Effector memory CD8-positive, alpha-beta T cell (primary cell): ENCODE data around the gene CHRNA4.

Experiments
- ATAC-seq: fragments of 150-1000 bp; cut with Tn5 transposase; replicated peaks from 2 replicates; pipeline ENCODE4 v1.10.0; 2021; ENCODE audit warnings: mild to moderate bottlenecking, moderate library complexity
- DNase-seq, 3 experiments: peaks; one replicate each; pipeline ENCODE4 v3.0.0; 2021
- H3K27ac Mint-ChIP-seq, 2 donors: one replicate each; pipeline ENCODE4 v1.8.0; 2022; ENCODE audit warnings: mild to moderate bottlenecking in 2 of 2, mixed read lengths in 2 of 2, moderate library complexity in 2 of 2
- H3K27me3 Mint-ChIP-seq, 2 donors: one replicate each; pipeline ENCODE4 v1.8.0; 2022; ENCODE audit warnings: mixed read lengths in 2 of 2
- H3K36me3 Mint-ChIP-seq: one replicate; pipeline ENCODE4 v1.8.0; 2022; ENCODE audit warnings: mild to moderate bottlenecking, moderate library complexity, mixed read lengths; ENCODE audit not compliant: insufficient read depth
- H3K4me1 Mint-ChIP-seq, 2 donors: one replicate each; pipeline ENCODE4 v1.8.0; 2022; ENCODE audit warnings: low read depth in 2 of 2, mixed read lengths in 2 of 2
- H3K4me3 Mint-ChIP-seq, 2 donors: one replicate each; pipeline ENCODE4 v1.8.0; 2022; ENCODE audit warnings: mild to moderate bottlenecking in 2 of 2, mixed read lengths in 2 of 2, moderate library complexity in 2 of 2
- H3K9me3 Mint-ChIP-seq, 2 donors: one replicate each; pipeline ENCODE4 v1.8.0; 2022; ENCODE audit warnings: mixed read lengths in 2 of 2

Gene CHRNA4

GRCh38 chr20:63320616-63321147, 40.5 kb downstream of the CHRNA4 start:
- ATAC-seq (no peak), DNase-seq (no peak)
- Mint-ChIP-seq H3K27me3 (peaks cover 2 to 32% of the 10 kb centered on the region in 2 donors), H3K9me3 (no peaks in the 10 kb centered on the region), H3K4me1 (no peaks in the 10 kb centered on the region), H3K27ac (no peak overlapping the region), H3K36me3 (peaks cover 3% of the 10 kb centered on the region), H3K4me3 (no peak overlapping the region)

DNA sequence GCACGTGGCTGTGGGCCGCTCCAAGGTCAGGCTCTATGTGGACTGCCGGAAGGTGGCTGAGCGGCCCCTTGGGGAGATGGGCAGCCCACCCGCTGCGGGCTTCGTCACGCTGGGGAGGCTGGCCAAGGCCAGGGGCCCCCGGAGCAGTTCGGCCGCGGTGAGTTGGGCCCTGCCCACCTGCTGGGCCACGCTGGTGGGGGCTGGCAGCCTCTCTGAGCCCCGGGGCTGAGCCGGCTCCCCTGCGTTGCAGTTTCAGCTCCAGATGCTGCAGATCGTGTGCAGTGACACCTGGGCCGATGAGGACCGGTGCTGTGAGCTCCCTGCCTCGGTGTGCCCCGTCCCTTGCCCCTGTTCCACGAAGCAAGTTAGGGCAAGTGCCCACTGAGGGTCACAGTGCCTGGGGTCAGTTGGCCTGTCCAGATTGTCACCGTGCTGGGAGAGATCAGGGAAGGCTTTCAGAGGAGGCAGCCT, 41.1 kb downstream of the CHRNA4 start:
- DNase-seq (no peak), ATAC-seq (no peak)
- Mint-ChIP-seq H3K9me3 (no peaks in the 10 kb centered on the region), H3K27ac (no peak overlapping the region), H3K27me3 (peaks cover 6 to 38% of the 10 kb centered on the region in 2 donors), H3K36me3 (peaks cover 3% of the 10 kb centered on the region), H3K4me1 (no peaks in the 10 kb centered on the region), H3K4me3 (no peak overlapping the region)

DNA sequence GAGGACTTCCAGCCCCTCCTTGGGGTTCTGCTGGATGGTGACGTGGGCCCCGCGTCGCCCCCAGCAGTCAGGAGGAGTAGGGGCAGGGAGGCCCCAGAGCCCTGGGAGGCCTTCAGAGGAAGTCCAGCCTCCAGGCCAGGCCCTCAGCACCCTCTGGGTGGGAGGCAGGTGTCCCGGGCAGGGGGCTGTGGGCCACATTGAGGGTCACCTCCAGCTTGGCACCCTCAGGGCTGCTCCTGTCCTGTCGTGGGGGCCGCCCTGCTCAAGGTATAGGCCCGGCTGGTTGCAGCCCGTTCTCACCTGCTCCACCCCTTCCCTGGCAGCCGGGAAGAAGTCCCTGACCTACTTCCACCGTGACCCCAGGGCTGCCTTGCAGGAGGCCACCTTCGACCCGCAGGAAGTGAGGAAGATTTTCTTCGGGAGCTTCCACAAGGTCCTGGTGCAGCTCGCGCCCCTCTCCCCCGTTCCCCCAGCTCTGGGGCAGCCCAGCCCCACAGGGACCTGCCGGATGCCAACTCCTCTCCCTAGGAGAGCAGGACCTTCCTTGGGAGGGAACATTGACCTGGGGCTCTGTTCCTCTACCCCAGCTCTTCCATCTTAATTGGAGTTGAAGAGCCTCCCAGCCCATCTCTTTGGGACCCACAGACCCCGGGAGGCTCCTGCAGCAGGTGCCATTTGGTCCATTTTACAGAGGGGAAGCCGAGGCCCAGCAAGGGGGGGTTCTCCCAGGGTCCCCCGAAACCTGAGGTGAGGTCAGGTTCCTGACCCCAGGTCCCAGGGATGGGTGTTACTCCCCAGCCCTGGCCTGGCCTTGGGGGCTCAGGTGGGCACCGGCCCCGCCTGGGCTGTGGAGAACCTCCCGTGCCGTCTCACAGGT, 41.7 kb downstream of the CHRNA4 start:
- no peaks in the 10 kb centered on the region for H3K4me1 Mint-ChIP-seq
- peaks cover 3% of the 10 kb centered on the region for H3K36me3 Mint-ChIP-seq
- DNase-seq (no peak), ATAC-seq (no peak)
- H3K4me3 Mint-ChIP-seq, result no peak overlapping the region
- H3K27ac Mint-ChIP-seq, result no peak overlapping the region
- H3K9me3 Mint-ChIP-seq, result no peaks in the 10 kb centered on the region
- peaks cover 6 to 42% of the 10 kb centered on the region in 2 donors for H3K27me3 Mint-ChIP-seq

- peaks cover 3% of the 10 kb centered on the region for H3K36me3 Mint-ChIP-seq
- DNase-seq (no peak), ATAC-seq (no peak)
- H3K9me3 Mint-ChIP-seq, result no peaks in the 10 kb centered on the region
- no peak overlapping the region for H3K27ac Mint-ChIP-seq
- peaks cover 6 to 39% of the 10 kb centered on the region in 2 donors for H3K27me3 Mint-ChIP-seq
- no peaks in the 10 kb centered on the region for H3K4me1 Mint-ChIP-seq
- H3K4me3 Mint-ChIP-seq, result no peak overlapping the region
Observed at GRCh38 chr20:63318391-63319163, 42.6 kb downstream of the CHRNA4 start.

- H3K4me3 Mint-ChIP-seq, result no peak overlapping the region
- H3K36me3 Mint-ChIP-seq, result peaks cover 3% of the 10 kb centered on the region
- H3K4me1 Mint-ChIP-seq, result peaks cover 0 to 3% of the 10 kb centered on the region in 2 donors
- no peaks in the 10 kb centered on the region for H3K9me3 Mint-ChIP-seq
- H3K27me3 Mint-ChIP-seq, result peaks cover 6 to 39% of the 10 kb centered on the region in 2 donors
- DNase-seq, result no peak
- no peak for ATAC-seq
- no peak overlapping the region for H3K27ac Mint-ChIP-seq
Observed at GRCh38 chr20:63317601-63318291, 43.4 kb downstream of the CHRNA4 start.

- peaks cover 0 to 3% of the 10 kb centered on the region in 2 donors for H3K4me1 Mint-ChIP-seq
- DNase-seq, result no peak
- no peaks in the 10 kb centered on the region for H3K9me3 Mint-ChIP-seq
- H3K4me3 Mint-ChIP-seq, result no peak overlapping the region
- H3K27ac Mint-ChIP-seq, result no peak overlapping the region
- H3K36me3 Mint-ChIP-seq, result no peaks in the 10 kb centered on the region
- H3K27me3 Mint-ChIP-seq, result peaks cover 6 to 45% of the 10 kb centered on the region in 2 donors
- ATAC-seq, result no peak
Observed at GRCh38 chr20:63317061-63317460, 44.1 kb downstream of the CHRNA4 start.

DNA sequence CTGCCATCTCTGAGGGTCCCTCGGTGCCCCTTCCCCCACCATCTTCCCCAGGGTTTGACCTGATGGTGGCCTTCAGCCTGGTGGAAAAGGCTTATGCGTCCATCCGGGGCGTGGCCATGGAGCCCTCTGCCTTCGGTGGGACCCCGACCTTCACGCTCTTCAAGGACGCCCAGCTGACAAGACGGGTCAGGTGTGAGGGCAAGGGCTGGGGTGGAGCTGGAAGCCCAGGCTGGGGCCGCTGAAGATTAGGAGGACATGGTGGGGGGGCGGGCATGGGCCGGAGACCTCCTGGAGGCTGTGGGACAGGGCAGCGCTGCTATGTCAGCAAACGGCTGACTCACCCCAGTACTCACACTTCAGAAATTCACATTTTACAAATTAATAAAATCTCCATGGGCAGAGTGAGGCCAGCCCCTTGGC, 44.6 kb downstream of the CHRNA4 start:
- ATAC-seq (no peak), DNase-seq (no peak)
- no peaks in the 10 kb centered on the region for H3K36me3 Mint-ChIP-seq
- H3K27ac Mint-ChIP-seq, result no peak overlapping the region
- no peak overlapping the region for H3K4me3 Mint-ChIP-seq
- H3K9me3 Mint-ChIP-seq, result no peaks in the 10 kb centered on the region
- H3K27me3 Mint-ChIP-seq, result peaks cover 6 to 43% of the 10 kb centered on the region in 2 donors
- peaks cover 0 to 3% of the 10 kb centered on the region in 2 donors for H3K4me1 Mint-ChIP-seq

DNA sequence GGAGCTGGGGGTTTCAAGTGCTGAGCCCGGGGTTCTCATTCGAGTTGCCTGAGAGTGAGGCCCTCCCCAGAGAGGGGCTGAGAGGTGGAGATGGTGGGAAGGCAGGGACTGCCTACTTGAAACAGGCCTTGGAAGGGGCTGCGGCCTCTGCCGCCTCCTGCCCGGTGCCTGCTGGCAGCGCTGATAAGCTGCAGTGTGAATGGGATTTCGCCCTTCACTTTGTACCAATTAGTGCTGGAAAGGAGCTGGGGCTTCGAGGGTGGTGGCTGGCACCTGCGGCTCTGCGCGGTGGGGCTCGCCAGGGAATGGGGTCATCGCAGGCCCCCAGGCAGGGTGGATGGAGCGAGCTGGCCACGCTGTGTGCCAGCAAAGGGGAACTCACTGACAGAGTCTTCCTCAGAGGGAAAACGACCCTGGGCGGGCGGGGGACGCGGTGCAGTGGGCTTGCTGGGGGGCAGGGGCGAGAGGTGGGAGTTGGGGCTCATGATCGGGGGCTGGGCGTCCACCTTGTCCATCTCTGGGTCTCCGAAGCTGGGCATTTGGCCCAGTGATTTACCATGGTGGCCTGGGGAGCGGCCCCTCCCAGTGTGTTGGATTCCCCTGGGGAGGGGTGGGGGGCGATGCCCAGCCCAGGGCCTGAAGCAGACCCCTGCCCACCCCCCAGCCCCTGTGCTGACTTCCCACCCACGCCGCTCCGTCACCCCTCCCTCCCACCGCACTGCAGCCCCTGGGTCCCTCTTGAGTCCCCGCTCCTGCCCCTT, 45.2 kb downstream of the CHRNA4 start:
- Mint-ChIP-seq H3K9me3 (no peaks in the 10 kb centered on the region), H3K4me3 (no peak overlapping the region), H3K27ac (no peak overlapping the region), H3K36me3 (no peaks in the 10 kb centered on the region), H3K4me1 (peaks cover 0 to 3% of the 10 kb centered on the region in 2 donors), H3K27me3 (peaks cover 6 to 37% of the 10 kb centered on the region in 2 donors)
- ATAC-seq (no peak), DNase-seq (no peak)

DNA sequence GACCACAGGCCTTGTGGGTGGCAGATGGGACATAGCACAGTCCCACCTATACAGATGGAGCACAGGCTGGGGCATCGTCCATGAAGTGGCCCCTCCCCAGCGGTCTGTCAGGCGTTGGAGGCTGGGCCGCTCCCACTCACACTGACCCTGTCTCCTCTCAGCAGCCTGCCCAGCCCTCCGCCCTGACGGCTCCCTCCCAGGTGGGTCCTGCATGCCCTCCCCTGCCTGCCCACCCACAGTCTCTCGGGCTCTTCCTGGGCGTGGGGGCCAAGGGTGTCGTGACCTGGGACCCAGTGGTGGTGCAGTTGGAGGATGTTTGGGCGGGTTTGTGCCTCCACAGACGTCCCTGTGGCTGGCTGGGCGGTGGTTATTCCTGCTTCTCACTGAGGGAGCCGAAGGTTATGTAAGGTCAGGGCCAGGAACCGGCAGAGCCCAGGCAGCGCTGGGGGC, 45.9 kb downstream of the CHRNA4 start:
- Mint-ChIP-seq H3K27me3 (peaks cover 6 to 41% of the 10 kb centered on the region in 2 donors), H3K4me3 (no peak overlapping the region), H3K27ac (no peak overlapping the region), H3K4me1 (peaks cover 0 to 3% of the 10 kb centered on the region in 2 donors), H3K36me3 (no peaks in the 10 kb centered on the region), H3K9me3 (no peaks in the 10 kb centered on the region)
- ATAC-seq (no peak), DNase-seq (no peak)

- peaks cover 9 to 45% of the 10 kb centered on the region in 2 donors for H3K27me3 Mint-ChIP-seq
- no peak overlapping the region for H3K4me3 Mint-ChIP-seq
- H3K36me3 Mint-ChIP-seq, result no peaks in the 10 kb centered on the region
- DNase-seq (no peak), ATAC-seq (no peak)
- no peak overlapping the region for H3K27ac Mint-ChIP-seq
- H3K9me3 Mint-ChIP-seq, result no peaks in the 10 kb centered on the region
- H3K4me1 Mint-ChIP-seq, result peaks cover 2 to 3% of the 10 kb centered on the region in 2 donors
Observed at GRCh38 chr20:63314566-63315239, 46.4 kb downstream of the CHRNA4 start.

- Mint-ChIP-seq H3K27me3 (peaks cover 12 to 44% of the 10 kb centered on the region in 2 donors), H3K27ac (no peak overlapping the region), H3K4me3 (no peak overlapping the region), H3K4me1 (peaks cover 3 to 4% of the 10 kb centered on the region in 2 donors), H3K9me3 (no peaks in the 10 kb centered on the region), H3K36me3 (no peaks in the 10 kb centered on the region)
- DNase-seq (no peak), ATAC-seq (no peak)
Observed at GRCh38 chr20:63314015-63314471, 47.1 kb downstream of the CHRNA4 start.
